ENCODE measurements around the gene INCA1. TPM values are rescaled to one million over a fixed set of nuclear protein-coding genes. Genes with fewer than 3 reads are reported as not detected.

Gene INCA1
- total and polyA plus RNA-seq, 2 of the 13 experiments (the other 11 are each of a cell fraction or from before 2014, with no cell fraction given), result 0.93 to 2.6 TPM

DNA sequence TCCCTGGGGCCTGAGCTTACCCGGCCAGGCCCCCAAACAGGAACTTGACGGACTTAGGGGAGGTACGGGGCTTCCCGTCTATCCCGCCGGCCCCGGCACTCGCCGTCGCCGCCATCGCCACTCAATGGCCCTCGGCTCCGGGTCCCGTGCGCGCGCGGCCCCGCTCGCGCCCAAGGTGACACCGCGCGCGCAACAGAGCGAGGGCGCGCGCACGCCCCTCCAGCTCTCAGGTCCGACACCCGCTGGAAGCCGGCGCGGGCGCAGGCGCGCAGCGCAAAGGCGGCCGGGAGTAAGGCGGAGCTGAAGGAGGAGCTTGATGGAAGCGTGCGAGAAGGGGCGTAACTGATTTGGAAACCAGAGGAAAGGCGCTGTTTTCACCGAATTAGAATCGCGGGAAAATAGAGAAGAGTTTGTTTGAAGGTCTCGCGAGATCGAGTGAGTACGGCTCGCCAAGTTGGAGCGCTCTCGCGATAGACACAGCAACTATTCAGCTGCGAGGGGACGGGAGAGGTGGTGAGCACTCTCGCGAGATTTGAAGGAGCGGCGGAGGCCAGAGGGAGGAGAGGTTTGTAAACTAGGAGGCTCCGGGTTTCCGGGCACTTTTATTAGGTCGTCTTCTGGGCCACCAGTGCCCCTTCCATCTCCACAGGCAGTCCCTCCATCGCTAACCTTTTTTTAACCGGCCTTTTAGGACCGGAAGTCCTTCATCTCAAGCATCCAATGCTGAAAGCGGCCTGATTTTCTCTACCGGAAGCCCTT is 57.3 kb downstream of the INCA1 start, which contains the start of the genes RNF167 and SLC25A11 (continued):
- TF ChIP-seq, protein P1, sequence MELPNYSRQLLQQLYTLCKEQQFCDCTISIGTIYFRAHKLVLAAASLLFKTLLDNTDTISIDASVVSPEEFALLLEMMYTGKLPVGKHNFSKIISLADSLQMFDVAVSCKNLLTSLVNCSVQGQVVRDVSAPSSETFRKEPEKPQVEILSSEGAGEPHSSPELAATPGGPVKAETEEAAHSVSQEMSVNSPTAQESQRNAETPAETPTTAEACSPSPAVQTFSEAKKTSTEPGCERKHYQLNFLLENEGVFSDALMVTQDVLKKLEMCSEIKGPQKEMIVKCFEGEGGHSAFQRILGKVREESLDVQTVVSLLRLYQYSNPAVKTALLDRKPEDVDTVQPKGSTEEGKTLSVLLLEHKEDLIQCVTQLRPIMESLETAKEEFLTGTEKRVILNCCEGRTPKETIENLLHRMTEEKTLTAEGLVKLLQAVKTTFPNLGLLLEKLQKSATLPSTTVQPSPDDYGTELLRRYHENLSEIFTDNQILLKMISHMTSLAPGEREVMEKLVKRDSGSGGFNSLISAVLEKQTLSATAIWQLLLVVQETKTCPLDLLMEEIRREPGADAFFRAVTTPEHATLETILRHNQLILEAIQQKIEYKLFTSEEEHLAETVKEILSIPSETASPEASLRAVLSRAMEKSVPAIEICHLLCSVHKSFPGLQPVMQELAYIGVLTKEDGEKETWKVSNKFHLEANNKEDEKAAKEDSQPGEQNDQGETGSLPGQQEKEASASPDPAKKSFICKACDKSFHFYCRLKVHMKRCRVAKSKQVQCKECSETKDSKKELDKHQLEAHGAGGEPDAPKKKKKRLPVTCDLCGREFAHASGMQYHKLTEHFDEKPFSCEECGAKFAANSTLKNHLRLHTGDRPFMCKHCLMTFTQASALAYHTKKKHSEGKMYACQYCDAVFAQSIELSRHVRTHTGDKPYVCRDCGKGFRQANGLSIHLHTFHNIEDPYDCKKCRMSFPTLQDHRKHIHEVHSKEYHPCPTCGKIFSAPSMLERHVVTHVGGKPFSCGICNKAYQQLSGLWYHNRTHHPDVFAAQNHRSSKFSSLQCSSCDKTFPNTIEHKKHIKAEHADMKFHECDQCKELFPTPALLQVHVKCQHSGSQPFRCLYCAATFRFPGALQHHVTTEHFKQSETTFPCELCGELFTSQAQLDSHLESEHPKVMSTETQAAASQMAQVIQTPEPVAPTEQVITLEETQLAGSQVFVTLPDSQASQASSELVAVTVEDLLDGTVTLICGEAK (IDR thresholded peaks at IDR 0.05), result peak; percentile 55; the same call in 1 of the 2 replicates
- TF ChIP-seq, protein P1 (CRISPR knock-in tag; IDR thresholded peaks at IDR 0.05), result no peak
- no peak for TF ChIP-seq ZNF10 (CRISPR knock-in tag; IDR thresholded peaks at IDR 0.05; ENCODE audit: borderline replicate concordance, low read depth)
- TF ChIP-seq, protein P2, sequence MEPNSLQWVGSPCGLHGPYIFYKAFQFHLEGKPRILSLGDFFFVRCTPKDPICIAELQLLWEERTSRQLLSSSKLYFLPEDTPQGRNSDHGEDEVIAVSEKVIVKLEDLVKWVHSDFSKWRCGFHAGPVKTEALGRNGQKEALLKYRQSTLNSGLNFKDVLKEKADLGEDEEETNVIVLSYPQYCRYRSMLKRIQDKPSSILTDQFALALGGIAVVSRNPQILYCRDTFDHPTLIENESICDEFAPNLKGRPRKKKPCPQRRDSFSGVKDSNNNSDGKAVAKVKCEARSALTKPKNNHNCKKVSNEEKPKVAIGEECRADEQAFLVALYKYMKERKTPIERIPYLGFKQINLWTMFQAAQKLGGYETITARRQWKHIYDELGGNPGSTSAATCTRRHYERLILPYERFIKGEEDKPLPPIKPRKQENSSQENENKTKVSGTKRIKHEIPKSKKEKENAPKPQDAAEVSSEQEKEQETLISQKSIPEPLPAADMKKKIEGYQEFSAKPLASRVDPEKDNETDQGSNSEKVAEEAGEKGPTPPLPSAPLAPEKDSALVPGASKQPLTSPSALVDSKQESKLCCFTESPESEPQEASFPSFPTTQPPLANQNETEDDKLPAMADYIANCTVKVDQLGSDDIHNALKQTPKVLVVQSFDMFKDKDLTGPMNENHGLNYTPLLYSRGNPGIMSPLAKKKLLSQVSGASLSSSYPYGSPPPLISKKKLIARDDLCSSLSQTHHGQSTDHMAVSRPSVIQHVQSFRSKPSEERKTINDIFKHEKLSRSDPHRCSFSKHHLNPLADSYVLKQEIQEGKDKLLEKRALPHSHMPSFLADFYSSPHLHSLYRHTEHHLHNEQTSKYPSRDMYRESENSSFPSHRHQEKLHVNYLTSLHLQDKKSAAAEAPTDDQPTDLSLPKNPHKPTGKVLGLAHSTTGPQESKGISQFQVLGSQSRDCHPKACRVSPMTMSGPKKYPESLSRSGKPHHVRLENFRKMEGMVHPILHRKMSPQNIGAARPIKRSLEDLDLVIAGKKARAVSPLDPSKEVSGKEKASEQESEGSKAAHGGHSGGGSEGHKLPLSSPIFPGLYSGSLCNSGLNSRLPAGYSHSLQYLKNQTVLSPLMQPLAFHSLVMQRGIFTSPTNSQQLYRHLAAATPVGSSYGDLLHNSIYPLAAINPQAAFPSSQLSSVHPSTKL (CRISPR knock-in tag; IDR thresholded peaks at IDR 0.05), result no peak; the same call in 1 of the 2 replicates
- no peak for TF ChIP-seq ZNF224 (CRISPR knock-in tag; IDR thresholded peaks at IDR 0.05)
- TF ChIP-seq, protein P3, sequence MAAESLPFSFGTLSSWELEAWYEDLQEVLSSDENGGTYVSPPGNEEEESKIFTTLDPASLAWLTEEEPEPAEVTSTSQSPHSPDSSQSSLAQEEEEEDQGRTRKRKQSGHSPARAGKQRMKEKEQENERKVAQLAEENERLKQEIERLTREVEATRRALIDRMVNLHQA (CRISPR knock-in tag; IDR thresholded peaks at IDR 0.05), result no peak
- TF ChIP-seq ZNF101 (CRISPR knock-in tag; IDR thresholded peaks at IDR 0.05; ENCODE audit: borderline replicate concordance, low read depth), result no peak
- no peak for TF ChIP-seq IKZF1 (IDR thresholded peaks at IDR 0.05)
- TF ChIP-seq EZH2 (conservative IDR thresholded peaks at IDR 0.05; ENCODE audit: low read depth, low read length), result no peak
- TF ChIP-seq, protein P4, sequence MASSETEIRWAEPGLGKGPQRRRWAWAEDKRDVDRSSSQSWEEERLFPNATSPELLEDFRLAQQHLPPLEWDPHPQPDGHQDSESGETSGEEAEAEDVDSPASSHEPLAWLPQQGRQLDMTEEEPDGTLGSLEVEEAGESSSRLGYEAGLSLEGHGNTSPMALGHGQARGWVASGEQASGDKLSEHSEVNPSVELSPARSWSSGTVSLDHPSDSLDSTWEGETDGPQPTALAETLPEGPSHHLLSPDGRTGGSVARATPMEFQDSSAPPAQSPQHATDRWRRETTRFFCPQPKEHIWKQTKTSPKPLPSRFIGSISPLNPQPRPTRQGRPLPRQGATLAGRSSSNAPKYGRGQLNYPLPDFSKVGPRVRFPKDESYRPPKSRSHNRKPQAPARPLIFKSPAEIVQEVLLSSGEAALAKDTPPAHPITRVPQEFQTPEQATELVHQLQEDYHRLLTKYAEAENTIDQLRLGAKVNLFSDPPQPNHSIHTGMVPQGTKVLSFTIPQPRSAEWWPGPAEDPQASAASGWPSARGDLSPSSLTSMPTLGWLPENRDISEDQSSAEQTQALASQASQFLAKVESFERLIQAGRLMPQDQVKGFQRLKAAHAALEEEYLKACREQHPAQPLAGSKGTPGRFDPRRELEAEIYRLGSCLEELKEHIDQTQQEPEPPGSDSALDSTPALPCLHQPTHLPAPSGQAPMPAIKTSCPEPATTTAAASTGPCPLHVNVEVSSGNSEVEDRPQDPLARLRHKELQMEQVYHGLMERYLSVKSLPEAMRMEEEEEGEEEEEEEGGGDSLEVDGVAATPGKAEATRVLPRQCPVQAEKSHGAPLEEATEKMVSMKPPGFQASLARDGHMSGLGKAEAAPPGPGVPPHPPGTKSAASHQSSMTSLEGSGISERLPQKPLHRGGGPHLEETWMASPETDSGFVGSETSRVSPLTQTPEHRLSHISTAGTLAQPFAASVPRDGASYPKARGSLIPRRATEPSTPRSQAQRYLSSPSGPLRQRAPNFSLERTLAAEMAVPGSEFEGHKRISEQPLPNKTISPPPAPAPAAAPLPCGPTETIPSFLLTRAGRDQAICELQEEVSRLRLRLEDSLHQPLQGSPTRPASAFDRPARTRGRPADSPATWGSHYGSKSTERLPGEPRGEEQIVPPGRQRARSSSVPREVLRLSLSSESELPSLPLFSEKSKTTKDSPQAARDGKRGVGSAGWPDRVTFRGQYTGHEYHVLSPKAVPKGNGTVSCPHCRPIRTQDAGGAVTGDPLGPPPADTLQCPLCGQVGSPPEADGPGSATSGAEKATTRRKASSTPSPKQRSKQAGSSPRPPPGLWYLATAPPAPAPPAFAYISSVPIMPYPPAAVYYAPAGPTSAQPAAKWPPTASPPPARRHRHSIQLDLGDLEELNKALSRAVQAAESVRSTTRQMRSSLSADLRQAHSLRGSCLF (CRISPR knock-in tag; IDR thresholded peaks at IDR 0.05; ENCODE audit: borderline replicate concordance), result no peak

Measured in HepG2 (cell line).